Neutrophil (primary cell): ENCODE data around the gene HSPE1.
"Not testable (repeated sequence)": the region's sequence is repeated elsewhere in the genome, so short reads cannot be mapped to it uniquely, and the experiment has no call there.

Source experiments
- H3K27ac ChIP-seq: fragments of 200-600 bp; sonication (generic); 2 replicates; pipeline ENCODE4 v1.5.1; 2016; ENCODE audit warnings: mild to moderate bottlenecking, moderate library complexity
- H3K27me3 ChIP-seq: fragments of 200-600 bp; sonication (generic); 2 replicates; pipeline ENCODE4 v1.6.0; 2016; ENCODE audit warnings: mild to moderate bottlenecking
- H3K36me3 ChIP-seq: fragments of 200-600 bp; sonication (generic); 2 replicates; pipeline ENCODE4 v1.5.1; 2017
- H3K4me1 ChIP-seq, 2 experiments: fragments of 200-600 bp in 1 of 2; sonication (generic) in 1 of 2; 1 replicate in 1 of 2; 2 replicates in 1 of 2; pipeline versions ENCODE4 v1.5.1 to v1.6.1; 2013 to 2016; ENCODE audit warnings: low read depth in 1 of 2, low read length in 1 of 2, mild to moderate bottlenecking in 1 of 2, moderate library complexity in 1 of 2; ENCODE audit not compliant: control insufficient read depth in 1 of 2, insufficient read depth in 1 of 2
- H3K4me3 ChIP-seq, 2 experiments: fragments of 200-600 bp in 1 of 2; sonication (generic) in 1 of 2; 1 replicate in 1 of 2; 2 replicates in 1 of 2; pipeline ENCODE4 v1.5.1; 2013 to 2016; ENCODE audit warnings: low read depth in 1 of 2, low read length in 1 of 2, mild to moderate bottlenecking in 1 of 2, moderate library complexity in 1 of 2
- H3K9me3 ChIP-seq: fragments of 200-600 bp; sonication (generic); 2 replicates; pipeline ENCODE4 v1.5.1; 2016
- CTCF ChIP-seq: fragments of 200-600 bp; sonication (generic); IDR thresholded peaks from 2 replicates; pipeline ENCODE4 v1.5.1; 2016; ENCODE audit warnings: antibody characterized with exemption

Gene HSPE1

GRCh38 chr2:197547163-197547900, 47.2 kb downstream of the HSPE1 start:
- Histone ChIP-seq H3K4me3 (no peak overlapping the region), H3K9me3 (no peaks in the 10 kb centered on the region), H3K36me3 (peaks cover 74% of the 10 kb centered on the region), H3K4me1 (peaks cover 0 to 3% of the 10 kb centered on the region in 2 experiments), H3K27ac (no peak overlapping the region), H3K27me3 (no peaks in the 10 kb centered on the region)
- no peak for TF ChIP-seq CTCF

GRCh38 chr2:197548582-197548981, 48.4 kb downstream of the HSPE1 start:
- Histone ChIP-seq H3K36me3 (peaks cover 72% of the 10 kb centered on the region), H3K27me3 (no peaks in the 10 kb centered on the region), H3K4me1 (peaks cover 0 to 3% of the 10 kb centered on the region in 2 experiments), H3K27ac (no peak overlapping the region), H3K9me3 (no peaks in the 10 kb centered on the region), H3K4me3 (no peak overlapping the region)
- TF ChIP-seq CTCF, result no peak

- not testable (repeated sequence) for H3K9me3 ChIP-seq, H3K4me3 ChIP-seq, H3K27me3 ChIP-seq, H3K4me1 ChIP-seq, H3K27ac ChIP-seq
- H3K36me3 ChIP-seq, result peaks cover 68% of the 10 kb centered on the region
Observed at GRCh38 chr2:197551260-197551659, 51.1 kb downstream of the HSPE1 start.
